Stimulated activated CD4-positive, alpha-beta T cell treated with anti-CD3 and anti-CD28 coated beads, Interleukin-15, amount 100 ng/mL, for 1 hour (primary cell): ENCODE measurements around the gene SCN4A.
"Not testable (repeated sequence)": the region's sequence is repeated elsewhere in the genome, so short reads cannot be mapped to it uniquely, and the experiment has no call there.

Experiments
- DNase-seq, 2 donors: peaks; one replicate each; pipeline ENCODE4 v3.0.0-alpha.2; 2020; ENCODE audit warnings: low read depth in 1 of 2, low spot score in 1 of 2

The SCN4A gene

GRCh38 chr17:63972796-63973195 is at the start of gene SCN4A:
TSS of gene SCN4A (minus strand) at chr17:63972918. CDS start at chr17:63972841, 77 bp downstream.
- DNase-seq = no peak

GRCh38 chr17:64020056-64020766 is 47.5 kb upstream of the SCN4A start, which contains the start of gene ICAM2:
TSS of gene ICAM2 (minus strand) at chr17:64020633. CDS start at chr17:64006691, 13,942 bp downstream.
- DNase-seq = peak; percentile 60 to 79

GRCh38 chr17:64019551-64019961 is 46.8 kb upstream of the SCN4A start:
- not testable (repeated sequence) for DNase-seq

GRCh38 chr17:64017381-64017980 is 44.8 kb upstream of the SCN4A start:
- DNase-seq = no peak

GRCh38 chr17:64016974-64017373 is 44.3 kb upstream of the SCN4A start:
- no peak for DNase-seq

GRCh38 chr17:64016231-64016784 is 43.6 kb upstream of the SCN4A start:
- DNase-seq = no peak

GRCh38 chr17:64015447-64015846 is 42.7 kb upstream of the SCN4A start:
- no peak for DNase-seq

- no peak for DNase-seq
These were observed 37.1 kb upstream of the SCN4A start for GRCh38 chr17:64009571-64010402.

GRCh38 chr17:64008830-64009229 is 36.1 kb upstream of the SCN4A start:
- no peak for DNase-seq

GRCh38 chr17:64008346-64008745 is 35.6 kb upstream of the SCN4A start:
- DNase-seq = no peak

- no peak for DNase-seq
These were observed 35.1 kb upstream of the SCN4A start for GRCh38 chr17:64007838-64008282.

- not testable (repeated sequence) for DNase-seq
These were observed 34.5 kb upstream of the SCN4A start for GRCh38 chr17:64007089-64007837.

- no peak for DNase-seq
These were observed 33.8 kb upstream of the SCN4A start for GRCh38 chr17:64006361-64007088.

- DNase-seq = no peak
These were observed 33.0 kb upstream of the SCN4A start for GRCh38 chr17:64005734-64006167.

- DNase-seq = no peak
These were observed 32.4 kb upstream of the SCN4A start for GRCh38 chr17:64004903-64005733.

GRCh38 chr17:64004218-64004770 is 31.6 kb upstream of the SCN4A start:
- DNase-seq = no peak

- DNase-seq = no peak
These were observed 30.9 kb upstream of the SCN4A start for GRCh38 chr17:64003526-64004121.
